Measurements from ENCODE around the gene ATP5PF. TPM values are rescaled to one million over a fixed set of nuclear protein-coding genes. Genes with fewer than 3 reads are reported as not detected.

The ATP5PF gene
- total RNA-seq, 1 donor from 2014 or later = 117 TPM

GRCh38 chr21:25764065-25764464, 29.4 kb upstream of the ATP5PF start:
- no peak overlapping the region for H3K4me3 Mint-ChIP-seq (ENCODE audit: unreplicated experiment)
- no peaks in the 10 kb centered on the region for H3K27me3 Mint-ChIP-seq (ENCODE audit: unreplicated experiment)
- H3K9me3 Mint-ChIP-seq (ENCODE audit: unreplicated experiment) = no peaks in the 10 kb centered on the region

GRCh38 chr21:25760677-25761076, 26.0 kb upstream of the ATP5PF start:
- Mint-ChIP-seq H3K4me1 (ENCODE audit: unreplicated experiment) (peaks cover 14% of the 10 kb centered on the region), H3K9me3 (ENCODE audit: unreplicated experiment) (no peaks in the 10 kb centered on the region), H3K36me3 (ENCODE audit: unreplicated experiment) (peaks cover 53% of the 10 kb centered on the region), H3K4me3 (ENCODE audit: unreplicated experiment) (no peak overlapping the region), H3K27ac (ENCODE audit: unreplicated experiment) (no peak overlapping the region), H3K27me3 (ENCODE audit: unreplicated experiment) (no peaks in the 10 kb centered on the region)
- no peak for DNase-seq (ENCODE audit: extremely low spot score, unreplicated experiment)
- TF ChIP-seq CTCF (IDR thresholded peaks at IDR 0.05) = no peak

More at GRCh38 chr21:25764065-25764464, 29.4 kb upstream of the ATP5PF start:
- H3K36me3 Mint-ChIP-seq (ENCODE audit: unreplicated experiment) = peaks cover 51% of the 10 kb centered on the region
- DNase-seq (ENCODE audit: extremely low spot score, unreplicated experiment) = no peak
- H3K27ac Mint-ChIP-seq (ENCODE audit: unreplicated experiment) = no peak overlapping the region
- H3K4me1 Mint-ChIP-seq (ENCODE audit: unreplicated experiment) = no peaks in the 10 kb centered on the region
- TF ChIP-seq CTCF (IDR thresholded peaks at IDR 0.05) = no peak

GRCh38 chr21:25760061-25760460, 25.4 kb upstream of the ATP5PF start:
- Mint-ChIP-seq H3K9me3 (ENCODE audit: unreplicated experiment) (no peaks in the 10 kb centered on the region), H3K27ac (ENCODE audit: unreplicated experiment) (no peak overlapping the region), H3K36me3 (ENCODE audit: unreplicated experiment) (peaks cover 53% of the 10 kb centered on the region), H3K4me1 (ENCODE audit: unreplicated experiment) (peaks cover 14% of the 10 kb centered on the region), H3K27me3 (ENCODE audit: unreplicated experiment) (no peaks in the 10 kb centered on the region), H3K4me3 (ENCODE audit: unreplicated experiment) (no peak overlapping the region)
- no peak for TF ChIP-seq CTCF (IDR thresholded peaks at IDR 0.05)
- no peak for DNase-seq (ENCODE audit: extremely low spot score, unreplicated experiment)

GRCh38 chr21:25759573-25759972, 24.9 kb upstream of the ATP5PF start:
- no peak for DNase-seq (ENCODE audit: extremely low spot score, unreplicated experiment)
- no peak for TF ChIP-seq CTCF (IDR thresholded peaks at IDR 0.05)
- H3K9me3 Mint-ChIP-seq (ENCODE audit: unreplicated experiment) = no peaks in the 10 kb centered on the region
- no peak overlapping the region for H3K27ac Mint-ChIP-seq (ENCODE audit: unreplicated experiment)
- no peak overlapping the region for H3K4me3 Mint-ChIP-seq (ENCODE audit: unreplicated experiment)
- no peaks in the 10 kb centered on the region for H3K27me3 Mint-ChIP-seq (ENCODE audit: unreplicated experiment)
- H3K4me1 Mint-ChIP-seq (ENCODE audit: unreplicated experiment) = peaks cover 14% of the 10 kb centered on the region
- H3K36me3 Mint-ChIP-seq (ENCODE audit: unreplicated experiment) = peaks cover 55% of the 10 kb centered on the region

GRCh38 chr21:25757531-25757930, 22.8 kb upstream of the ATP5PF start:
- H3K4me1 Mint-ChIP-seq (ENCODE audit: unreplicated experiment) = peaks cover 18% of the 10 kb centered on the region
- TF ChIP-seq CTCF (IDR thresholded peaks at IDR 0.05) = no peak
- no peak for DNase-seq (ENCODE audit: extremely low spot score, unreplicated experiment)
- H3K27ac Mint-ChIP-seq (ENCODE audit: unreplicated experiment) = no peak overlapping the region
- H3K9me3 Mint-ChIP-seq (ENCODE audit: unreplicated experiment) = no peaks in the 10 kb centered on the region
- H3K36me3 Mint-ChIP-seq (ENCODE audit: unreplicated experiment) = peaks cover 55% of the 10 kb centered on the region
- H3K27me3 Mint-ChIP-seq (ENCODE audit: unreplicated experiment) = no peaks in the 10 kb centered on the region
- no peak overlapping the region for H3K4me3 Mint-ChIP-seq (ENCODE audit: unreplicated experiment)
